ENCODE data around the gene TMEM132C. TPM values are rescaled to one million over a fixed set of nuclear protein-coding genes. Genes with fewer than 3 reads are reported as not detected.
"Not testable (repeated sequence)": the region's sequence is repeated elsewhere in the genome, so short reads cannot be mapped to it uniquely, and the experiment has no call there.

Gene TMEM132C
- total RNA-seq, 4 donors from 2014 or later: 2.4 to 5.5 (median 3.3) TPM

DNA sequence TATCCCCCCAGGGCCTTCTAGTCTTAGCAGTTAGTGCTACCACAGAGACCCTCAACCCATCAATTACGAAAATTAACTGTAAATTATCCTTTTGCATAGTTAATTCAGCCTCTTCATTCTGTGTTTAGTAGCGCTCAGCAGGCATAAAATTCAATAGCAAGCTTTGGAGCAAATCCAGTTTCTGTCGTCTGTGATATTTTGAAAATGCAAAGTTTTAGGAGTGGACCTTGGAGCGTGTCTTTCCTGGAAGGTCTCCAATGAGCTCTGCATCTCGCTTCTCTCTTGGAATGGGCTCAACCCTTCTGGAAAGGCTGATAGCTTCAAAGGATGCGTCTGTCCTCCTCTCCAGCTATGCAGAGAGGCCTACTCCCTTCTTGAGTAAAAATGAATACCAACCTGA lies 333.9 kb downstream of the TMEM132C start:
- H3K36me3 ChIP-seq: no peaks in the 10 kb centered on the region
- no peak overlapping the region for H3K27ac ChIP-seq
- no peak overlapping the region for H3K4me3 ChIP-seq
- ATAC-seq: no peak
- no peaks in the 10 kb centered on the region for H3K4me1 ChIP-seq
- H3K9me3 ChIP-seq: no peaks in the 10 kb centered on the region
- peaks cover 11% of the 10 kb centered on the region for H3K27me3 ChIP-seq
- 44 to 47% methylated on average over 6 of the region's 6 CpGs for WGBS, 2 donors (ENCODE audit: low coverage in 1 of 2)
- TF ChIP-seq POLR2A (IDR thresholded peaks at IDR 0.05) (no peak), EP300 (IDR thresholded peaks at IDR 0.05) (no peak), POLR2AphosphoS5 (IDR thresholded peaks at IDR 0.05) (no peak)
- TF ChIP-seq, protein P1, sequence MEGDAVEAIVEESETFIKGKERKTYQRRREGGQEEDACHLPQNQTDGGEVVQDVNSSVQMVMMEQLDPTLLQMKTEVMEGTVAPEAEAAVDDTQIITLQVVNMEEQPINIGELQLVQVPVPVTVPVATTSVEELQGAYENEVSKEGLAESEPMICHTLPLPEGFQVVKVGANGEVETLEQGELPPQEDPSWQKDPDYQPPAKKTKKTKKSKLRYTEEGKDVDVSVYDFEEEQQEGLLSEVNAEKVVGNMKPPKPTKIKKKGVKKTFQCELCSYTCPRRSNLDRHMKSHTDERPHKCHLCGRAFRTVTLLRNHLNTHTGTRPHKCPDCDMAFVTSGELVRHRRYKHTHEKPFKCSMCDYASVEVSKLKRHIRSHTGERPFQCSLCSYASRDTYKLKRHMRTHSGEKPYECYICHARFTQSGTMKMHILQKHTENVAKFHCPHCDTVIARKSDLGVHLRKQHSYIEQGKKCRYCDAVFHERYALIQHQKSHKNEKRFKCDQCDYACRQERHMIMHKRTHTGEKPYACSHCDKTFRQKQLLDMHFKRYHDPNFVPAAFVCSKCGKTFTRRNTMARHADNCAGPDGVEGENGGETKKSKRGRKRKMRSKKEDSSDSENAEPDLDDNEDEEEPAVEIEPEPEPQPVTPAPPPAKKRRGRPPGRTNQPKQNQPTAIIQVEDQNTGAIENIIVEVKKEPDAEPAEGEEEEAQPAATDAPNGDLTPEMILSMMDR (IDR thresholded peaks at IDR 0.05): no peak

DNA sequence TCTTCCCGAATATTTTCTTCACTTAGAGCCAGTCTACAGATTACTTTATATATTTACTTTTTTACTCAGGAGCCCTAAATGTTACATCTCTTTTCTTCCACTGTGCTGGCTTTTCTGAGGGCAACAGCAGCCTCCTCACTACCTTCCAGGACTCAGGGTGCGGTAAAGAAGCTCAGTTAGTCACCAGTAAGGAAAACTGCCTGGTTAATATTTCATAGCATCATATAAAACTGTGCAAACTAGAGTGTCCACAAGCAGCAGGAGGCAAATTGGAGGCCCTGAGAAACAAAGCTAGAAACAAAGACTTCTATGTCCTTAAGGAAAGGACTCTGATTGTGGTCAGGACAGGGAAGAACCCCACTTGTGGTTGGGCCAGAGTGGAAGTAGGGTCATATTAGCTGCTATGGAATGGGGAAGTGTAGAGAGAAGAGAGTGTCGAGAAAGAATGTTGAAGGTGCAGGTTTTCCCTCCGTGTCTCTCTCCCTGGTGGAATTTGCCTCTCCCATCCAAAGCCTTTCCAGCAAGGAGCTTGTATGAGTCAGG lies 336.7 kb downstream of the TMEM132C start:
- Histone ChIP-seq H3K9me3 (no peaks in the 10 kb centered on the region), H3K27ac (no peak overlapping the region), H3K4me1 (no peaks in the 10 kb centered on the region), H3K36me3 (no peaks in the 10 kb centered on the region), H3K4me3 (no peak overlapping the region), H3K27me3 (no peaks in the 10 kb centered on the region)
- no peak for TF ChIP-seq POLR2AphosphoS5 (IDR thresholded peaks at IDR 0.05)
- TF ChIP-seq, protein P1 (IDR thresholded peaks at IDR 0.05): no peak
- no peak for TF ChIP-seq POLR2A (IDR thresholded peaks at IDR 0.05)
- no peak for TF ChIP-seq EP300 (IDR thresholded peaks at IDR 0.05)
- ATAC-seq: no peak
- 62 to 89% methylated on average over 3 of the region's 4 CpGs for WGBS, 2 donors (ENCODE audit: low coverage in 1 of 2)

- H3K4me3 ChIP-seq, H3K4me1 ChIP-seq, H3K9me3 ChIP-seq, H3K36me3 ChIP-seq, H3K27ac ChIP-seq, ATAC-seq, H3K27me3 ChIP-seq: not testable (repeated sequence)
- WGBS, 2 donors (ENCODE audit: low coverage in 1 of 2): 69 to 80% methylated on average over 1 of the region's 1 CpG
Observed at GRCh38 chr12:128604219-128604618, 337.2 kb downstream of the TMEM132C start.

GRCh38 chr12:128606051-128606450 lies 339.1 kb downstream of the TMEM132C start:
- Histone ChIP-seq H3K9me3 (no peaks in the 10 kb centered on the region), H3K4me3 (no peak overlapping the region), H3K4me1 (no peaks in the 10 kb centered on the region), H3K27ac (no peak overlapping the region), H3K36me3 (no peaks in the 10 kb centered on the region), H3K27me3 (no peaks in the 10 kb centered on the region)
- WGBS, 2 donors (ENCODE audit: low coverage in 1 of 2): 20 to 25% methylated on average over 1 to 2 of the region's 4 CpGs
- ATAC-seq: no peak
- no peak for TF ChIP-seq EP300 (IDR thresholded peaks at IDR 0.05)
- no peak for TF ChIP-seq POLR2A (IDR thresholded peaks at IDR 0.05)
- TF ChIP-seq, protein P1 (IDR thresholded peaks at IDR 0.05): no peak
- TF ChIP-seq POLR2AphosphoS5 (IDR thresholded peaks at IDR 0.05): no peak

- WGBS, 2 donors (ENCODE audit: low coverage in 1 of 2): 75% methylated on average over 3 of the region's 3 CpGs; no CpG with 5 or more reads in 1 of the 2 donors
- ATAC-seq: no peak
- H3K36me3 ChIP-seq: no peaks in the 10 kb centered on the region
- no peaks in the 10 kb centered on the region for H3K9me3 ChIP-seq
- peaks cover 4% of the 10 kb centered on the region for H3K27me3 ChIP-seq
- TF ChIP-seq POLR2AphosphoS5 (IDR thresholded peaks at IDR 0.05): no peak
- no peak for TF ChIP-seq EP300 (IDR thresholded peaks at IDR 0.05)
- TF ChIP-seq, protein P1 (IDR thresholded peaks at IDR 0.05): no peak
- no peak for TF ChIP-seq POLR2A (IDR thresholded peaks at IDR 0.05)
- H3K4me1 ChIP-seq: no peaks in the 10 kb centered on the region
- H3K27ac ChIP-seq: no peak overlapping the region
- H3K4me3 ChIP-seq: no peak overlapping the region
Observed at GRCh38 chr12:128606538-128606937, 339.6 kb downstream of the TMEM132C start.
